22Rv1 (cell line): ENCODE measurements around the gene ZBED2.

ENCODE experiments used
- CTCF ChIP-seq: fragments of 450-650 bp; IDR thresholded peaks from 2 replicates; pipeline ENCODE4 v1.5.1; 2017; ENCODE audit warnings: mild to moderate bottlenecking
- ZFX ChIP-seq: fragments of 450-650 bp; IDR thresholded peaks from 2 replicates; pipeline ENCODE4 v1.6.1; 2017; ENCODE audit warnings: antibody characterized with exemption, borderline replicate concordance

DNA sequence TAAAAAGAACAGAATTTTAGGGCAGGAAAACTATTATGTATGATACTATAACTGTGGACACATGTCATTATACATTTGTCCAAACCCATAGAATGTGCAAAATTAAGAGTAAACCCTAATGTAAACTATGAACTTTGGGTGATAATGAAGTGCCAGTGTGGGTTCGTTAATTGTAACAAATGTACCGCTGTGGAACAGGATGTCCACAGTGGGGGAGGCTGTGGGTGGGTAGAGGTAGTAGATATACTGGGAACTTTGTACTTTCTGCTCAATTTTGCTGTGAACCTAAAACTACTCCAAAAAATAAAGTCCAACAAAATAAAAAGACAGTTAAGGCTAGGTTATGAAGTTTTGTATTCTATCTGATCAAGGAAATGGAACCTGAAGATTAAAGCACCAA lies 28.3 kb downstream of the ZBED2 start:
- TF ChIP-seq CTCF (no peak), ZFX (no peak)
